BLaER1 (cell line): ENCODE results near the gene VOPP1.
"Not testable (repeated sequence)": the region's sequence is repeated elsewhere in the genome, so short reads cannot be mapped to it uniquely, and the experiment has no call there.

Experiments used
- H3K27ac ChIP-seq: shearing (Covaris generic); formaldehyde crosslinking; 2 replicates; pipeline ENCODE4 v1.8.1; 2022
- H3K27me3 ChIP-seq: shearing (Covaris generic); formaldehyde crosslinking; 2 replicates; pipeline ENCODE4 v1.8.1; 2022
- H3K36me3 ChIP-seq: shearing (Covaris generic); formaldehyde crosslinking; 2 replicates; pipeline ENCODE4 v1.8.1; 2022
- H3K4me1 ChIP-seq: shearing (Covaris generic); formaldehyde crosslinking; 2 replicates; pipeline ENCODE4 v1.8.1; 2022
- H3K4me2 ChIP-seq: shearing (Covaris generic); formaldehyde crosslinking; 2 replicates; pipeline ENCODE4 v1.8.1; 2022
- H3K4me3 ChIP-seq: shearing (Covaris generic); formaldehyde crosslinking; 2 replicates; pipeline ENCODE4 v1.8.1; 2022
- H3K9ac ChIP-seq: shearing (Covaris generic); formaldehyde crosslinking; 2 replicates; pipeline ENCODE4 v1.8.1; 2022
- H3K9me3 ChIP-seq: shearing (Covaris generic); formaldehyde crosslinking; 2 replicates; pipeline ENCODE4 v1.8.1; 2022
- H4K20me1 ChIP-seq: shearing (Covaris generic); formaldehyde crosslinking; 2 replicates; pipeline ENCODE4 v1.8.1; 2022
- Cebpa-rat ChIP-seq: shearing (Covaris generic); IDR thresholded peaks from 2 replicates; pipeline ENCODE4 v1.8.1; 2022

VOPP1 gene

GRCh38 chr7:55593515-55594318 lies 21.4 kb upstream of the VOPP1 start:
- Histone ChIP-seq H3K27me3 (no peaks in the 10 kb centered on the region), H3K4me1 (peaks cover 7% of the 10 kb centered on the region), H3K27ac (no peak overlapping the region), H4K20me1 (no peaks in the 10 kb centered on the region), H3K4me3 (no peak overlapping the region), H3K4me2 (no peak overlapping the region), H3K36me3 (no peaks in the 10 kb centered on the region), H3K9ac (no peak overlapping the region), H3K9me3 (no peaks in the 10 kb centered on the region)
- no peak for TF ChIP-seq Cebpa-rat

- TF ChIP-seq Cebpa-rat = no peak
- H3K27ac ChIP-seq = no peak overlapping the region
- no peak overlapping the region for H3K9ac ChIP-seq
- no peaks in the 10 kb centered on the region for H3K36me3 ChIP-seq
- H3K4me3 ChIP-seq = no peak overlapping the region
- no peaks in the 10 kb centered on the region for H4K20me1 ChIP-seq
- H3K4me2 ChIP-seq = no peak overlapping the region
- H3K9me3 ChIP-seq = no peaks in the 10 kb centered on the region
- no peaks in the 10 kb centered on the region for H3K27me3 ChIP-seq
- peaks cover 13% of the 10 kb centered on the region for H3K4me1 ChIP-seq
Measured at GRCh38 chr7:55593172-55593514, 20.8 kb upstream of the VOPP1 start.

GRCh38 chr7:55592492-55592891 lies 20.2 kb upstream of the VOPP1 start:
- Histone ChIP-seq H3K27ac (no peak overlapping the region), H3K4me3 (no peak overlapping the region), H3K27me3 (no peaks in the 10 kb centered on the region), H3K9ac (no peak overlapping the region), H3K36me3 (no peaks in the 10 kb centered on the region), H3K4me2 (no peak overlapping the region), H4K20me1 (no peaks in the 10 kb centered on the region), H3K4me1 (peaks cover 15% of the 10 kb centered on the region), H3K9me3 (no peaks in the 10 kb centered on the region)
- no peak for TF ChIP-seq Cebpa-rat

DNA sequence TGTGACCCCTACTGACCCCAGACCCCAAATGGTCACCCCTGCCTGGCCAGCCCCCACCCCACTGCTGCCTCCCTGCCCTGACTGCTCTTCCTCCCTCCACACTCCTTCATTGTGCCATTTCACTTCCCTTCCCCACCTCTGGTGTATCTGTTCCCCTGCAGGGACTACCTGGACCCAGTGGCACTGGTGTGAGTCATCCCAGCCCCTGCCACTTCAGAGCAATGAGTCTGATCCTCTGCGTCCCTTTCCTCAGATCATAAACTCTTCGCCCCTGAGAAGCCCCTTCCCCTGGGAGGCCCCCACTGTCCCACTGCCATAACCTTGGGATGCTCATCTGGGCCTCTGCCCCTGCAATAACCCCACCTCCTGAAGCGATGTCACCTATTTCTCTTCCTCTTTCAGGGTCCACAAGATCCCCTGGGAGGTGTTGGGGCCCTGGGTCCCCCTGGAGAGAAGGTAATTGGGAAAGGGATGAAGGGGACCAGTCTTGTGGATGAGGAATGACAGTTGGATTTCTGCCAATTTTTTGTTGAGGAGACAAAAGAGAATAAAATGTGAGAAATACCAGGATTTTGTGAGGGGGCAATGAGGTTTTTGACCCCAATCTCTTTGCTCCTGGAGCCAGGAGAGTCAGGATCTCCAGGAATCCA lies 19.1 kb upstream of the VOPP1 start:
- Histone ChIP-seq H3K4me2 (no peak overlapping the region), H4K20me1 (no peaks in the 10 kb centered on the region), H3K36me3 (no peaks in the 10 kb centered on the region), H3K4me1 (peaks cover 15% of the 10 kb centered on the region), H3K9me3 (no peaks in the 10 kb centered on the region), H3K4me3 (no peak overlapping the region), H3K9ac (no peak overlapping the region), H3K27me3 (no peaks in the 10 kb centered on the region), H3K27ac (no peak overlapping the region)
- TF ChIP-seq Cebpa-rat = no peak

GRCh38 chr7:55590517-55591281 lies 18.4 kb upstream of the VOPP1 start:
- Histone ChIP-seq H3K4me1 (peaks cover 18% of the 10 kb centered on the region), H3K27me3 (no peaks in the 10 kb centered on the region), H4K20me1 (no peaks in the 10 kb centered on the region), H3K36me3 (no peaks in the 10 kb centered on the region), H3K4me3 (no peak overlapping the region), H3K4me2 (no peak overlapping the region), H3K9ac (no peak overlapping the region), H3K27ac (no peak overlapping the region), H3K9me3 (no peaks in the 10 kb centered on the region)
- TF ChIP-seq Cebpa-rat = no peak

DNA sequence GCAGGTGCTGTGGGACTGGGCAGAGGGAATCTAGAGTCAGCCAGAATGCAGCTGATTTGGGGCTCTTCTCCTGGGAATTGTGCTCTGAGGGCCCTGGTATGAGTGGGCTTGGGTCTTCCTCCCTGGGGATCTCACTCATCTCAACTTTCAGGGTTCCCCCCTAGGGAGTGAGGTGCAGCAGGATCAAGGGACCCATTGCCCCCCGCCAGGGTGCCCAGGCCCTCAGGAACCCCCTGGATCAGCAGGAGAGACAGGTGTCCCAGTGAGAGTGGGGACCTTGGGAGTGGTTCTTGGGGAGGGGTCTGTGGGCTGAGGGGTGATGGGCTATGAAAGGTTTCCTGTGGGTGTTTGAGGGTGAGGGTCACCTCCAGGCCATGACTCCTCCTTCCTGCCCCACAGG lies 17.6 kb upstream of the VOPP1 start:
- no peak overlapping the region for H3K4me2 ChIP-seq
- no peak overlapping the region for H3K27ac ChIP-seq
- H3K9me3 ChIP-seq = no peaks in the 10 kb centered on the region
- H3K4me3 ChIP-seq = no peak overlapping the region
- H3K9ac ChIP-seq = no peak overlapping the region
- H4K20me1 ChIP-seq = no peaks in the 10 kb centered on the region
- no peaks in the 10 kb centered on the region for H3K27me3 ChIP-seq
- TF ChIP-seq Cebpa-rat = no peak
- peaks cover 26% of the 10 kb centered on the region for H3K4me1 ChIP-seq
- H3K36me3 ChIP-seq = no peaks in the 10 kb centered on the region

- Histone ChIP-seq H3K4me1 (peaks cover 26% of the 10 kb centered on the region), H3K9ac (no peak overlapping the region), H3K27me3 (no peaks in the 10 kb centered on the region), H4K20me1 (no peaks in the 10 kb centered on the region), H3K4me2 (peak overlapping the region; percentile 1), H3K36me3 (no peaks in the 10 kb centered on the region), H3K27ac (no peak overlapping the region), H3K9me3 (no peaks in the 10 kb centered on the region), H3K4me3 (no peak overlapping the region)
- no peak for TF ChIP-seq Cebpa-rat
Measured at GRCh38 chr7:55588976-55589604, 16.8 kb upstream of the VOPP1 start.

GRCh38 chr7:55588379-55588699 lies 16.0 kb upstream of the VOPP1 start:
- H3K36me3 ChIP-seq = no peaks in the 10 kb centered on the region
- no peaks in the 10 kb centered on the region for H3K9me3 ChIP-seq
- no peak overlapping the region for H3K27ac ChIP-seq
- no peak overlapping the region for H3K4me3 ChIP-seq
- no peak for TF ChIP-seq Cebpa-rat
- H3K4me1 ChIP-seq = peaks cover 26% of the 10 kb centered on the region
- no peaks in the 10 kb centered on the region for H4K20me1 ChIP-seq
- H3K27me3 ChIP-seq = no peaks in the 10 kb centered on the region
- H3K4me2 ChIP-seq = peak overlapping the region; percentile 1; the same call in 1 of the 2 replicates
- H3K9ac ChIP-seq = no peak overlapping the region

- no peaks in the 10 kb centered on the region for H3K9me3 ChIP-seq
- H3K27me3 ChIP-seq = no peaks in the 10 kb centered on the region
- no peak overlapping the region for H3K4me2 ChIP-seq
- TF ChIP-seq Cebpa-rat = no peak
- no peak overlapping the region for H3K9ac ChIP-seq
- H3K36me3 ChIP-seq = no peaks in the 10 kb centered on the region
- peaks cover 26% of the 10 kb centered on the region for H3K4me1 ChIP-seq
- H4K20me1 ChIP-seq = no peaks in the 10 kb centered on the region
- H3K27ac ChIP-seq = no peak overlapping the region
- H3K4me3 ChIP-seq = no peak overlapping the region
Measured at GRCh38 chr7:55587687-55588378, 15.5 kb upstream of the VOPP1 start.

GRCh38 chr7:55582656-55583055 lies 10.4 kb upstream of the VOPP1 start:
- H3K27me3 ChIP-seq, H3K4me2 ChIP-seq, H3K9ac ChIP-seq, H3K36me3 ChIP-seq, H3K27ac ChIP-seq, H4K20me1 ChIP-seq, H3K9me3 ChIP-seq, H3K4me3 ChIP-seq: not testable (repeated sequence)
- peaks cover 11% of the 10 kb centered on the region for H3K4me1 ChIP-seq
